Measurements from ENCODE around the gene SEC11A.

The SEC11A gene

GRCh38 chr15:84714372-84714771 lies 1.6 kb downstream of the SEC11A start:
- no CpG with 5 or more reads among the region's 5 CpGs for WGBS, 2 donors (ENCODE audit: extremely low coverage in 2 of 2, insufficient read length in 2 of 2, insufficient replicate concordance in 1 of 2)
- Histone ChIP-seq H4K91ac (ENCODE audit: low read depth, low read length, poor library complexity) (no peak overlapping the region), H3K27ac (replicated peaks; ENCODE audit: low read length) (no peak overlapping the region)

GRCh38 chr15:84703808-84704207 lies 12.1 kb downstream of the SEC11A start:
- no peaks in the 10 kb centered on the region for H3K27me3 ChIP-seq (ENCODE audit: control insufficient read depth in 3 of 3, insufficient read depth in 3 of 3, low read depth in 1 of 3, low read length in 3 of 3)
- no peak overlapping the region for H3K9ac ChIP-seq (ENCODE audit: low read depth, low read length, poor library complexity)
- no peak overlapping the region for H3K4me3 ChIP-seq (ENCODE audit: low read length in 2 of 2)
- H2BK12ac ChIP-seq (ENCODE audit: low read length): no peak overlapping the region
- no peak overlapping the region for H2AFZ ChIP-seq (ENCODE audit: low read length)
- H2BK120ac ChIP-seq (ENCODE audit: low read depth, low read length): no peak overlapping the region
- H4K8ac ChIP-seq (ENCODE audit: low read depth, low read length): no peak overlapping the region
- H3K4me1 ChIP-seq (ENCODE audit: control insufficient read depth in 2 of 2, insufficient read depth in 1 of 2, low read depth in 1 of 2, low read length in 2 of 2): no peaks in the 10 kb centered on the region
- no peak overlapping the region for H3K18ac ChIP-seq (ENCODE audit: low read length)
- WGBS, 2 donors (ENCODE audit: extremely low coverage in 2 of 2, insufficient read length in 2 of 2, insufficient replicate concordance in 1 of 2): no CpG with 5 or more reads among the region's 5 CpGs
- H4K91ac ChIP-seq (ENCODE audit: low read depth, low read length, poor library complexity): no peak overlapping the region
- H3K23ac ChIP-seq (ENCODE audit: low read depth, low read length, poor library complexity): no peak overlapping the region
- H2BK5ac ChIP-seq (ENCODE audit: low read length): no peak overlapping the region
- H2BK15ac ChIP-seq (ENCODE audit: low read length): no peak overlapping the region
- no peak overlapping the region for H2AK5ac ChIP-seq (ENCODE audit: low read depth, low read length)
- no peak overlapping the region for H3K4me2 ChIP-seq (ENCODE audit: insufficient read depth, low read length, poor library complexity, severe bottlenecking)
- no peak overlapping the region for H3K14ac ChIP-seq (ENCODE audit: low read length)
- H3K9me3 ChIP-seq (replicated peaks in 1 of 2; ENCODE audit: control insufficient read depth in 2 of 2, insufficient read depth in 1 of 2, low read depth in 1 of 2, low read length in 2 of 2): no peaks in the 10 kb centered on the region
- peaks cover 5% of the 10 kb centered on the region for H3K79me1 ChIP-seq (ENCODE audit: low read depth, low read length)
- H3K4ac ChIP-seq (ENCODE audit: low read length): no peak overlapping the region
- DNase-seq (ENCODE audit: low spot score): no peak
- no peak overlapping the region for H3K27ac ChIP-seq (replicated peaks; ENCODE audit: low read length)
- H3K36me3 ChIP-seq (replicated peaks in 1 of 2; ENCODE audit: control insufficient read depth in 2 of 2, insufficient read depth in 2 of 2, low read length in 2 of 2): peaks cover 7 to 64% of the 10 kb centered on the region in 2 donors

More at GRCh38 chr15:84714372-84714771, 1.6 kb downstream of the SEC11A start:
- Histone ChIP-seq H3K9me3 (replicated peaks in 1 of 2; ENCODE audit: control insufficient read depth in 2 of 2, insufficient read depth in 1 of 2, low read depth in 1 of 2, low read length in 2 of 2) (peaks cover 0 to 4% of the 10 kb centered on the region in 2 donors), H3K9ac (ENCODE audit: low read depth, low read length, poor library complexity) (no peak overlapping the region), H3K23ac (ENCODE audit: low read depth, low read length, poor library complexity) (no peak overlapping the region), H3K14ac (ENCODE audit: low read length) (no peak overlapping the region), H3K4ac (ENCODE audit: low read length) (no peak overlapping the region), H2BK5ac (ENCODE audit: low read length) (no peak overlapping the region), H2BK15ac (ENCODE audit: low read length) (no peak overlapping the region), H3K4me1 (ENCODE audit: control insufficient read depth in 2 of 2, insufficient read depth in 1 of 2, low read depth in 1 of 2, low read length in 2 of 2) (peaks cover 0 to 5% of the 10 kb centered on the region in 2 donors), H2AFZ (ENCODE audit: low read length) (no peak overlapping the region), H2BK12ac (ENCODE audit: low read length) (no peak overlapping the region), H3K4me2 (ENCODE audit: insufficient read depth, low read length, poor library complexity, severe bottlenecking) (no peak overlapping the region), H2BK120ac (ENCODE audit: low read depth, low read length) (no peak overlapping the region), H3K79me1 (ENCODE audit: low read depth, low read length) (no peaks in the 10 kb centered on the region), H3K36me3 (replicated peaks in 1 of 2; ENCODE audit: control insufficient read depth in 2 of 2, insufficient read depth in 2 of 2, low read length in 2 of 2) (peaks cover 3 to 41% of the 10 kb centered on the region in 2 donors), H4K8ac (ENCODE audit: low read depth, low read length) (no peak overlapping the region), H3K4me3 (ENCODE audit: low read length in 2 of 2) (peak overlapping the region in 1 of 2 donors; percentile 82), H3K27me3 (ENCODE audit: control insufficient read depth in 3 of 3, insufficient read depth in 3 of 3, low read depth in 1 of 3, low read length in 3 of 3) (no peaks in the 10 kb centered on the region), H2AK5ac (ENCODE audit: low read depth, low read length) (no peak overlapping the region), H3K18ac (ENCODE audit: low read length) (no peak overlapping the region)
- DNase-seq (ENCODE audit: low spot score): no peak

GRCh38 chr15:84702961-84703482 lies 12.9 kb downstream of the SEC11A start:
- no CpG with 5 or more reads among the region's 4 CpGs for WGBS, 2 donors (ENCODE audit: extremely low coverage in 2 of 2, insufficient read length in 2 of 2, insufficient replicate concordance in 1 of 2)
- Histone ChIP-seq H2AK5ac (ENCODE audit: low read depth, low read length) (no peak overlapping the region), H3K27me3 (ENCODE audit: control insufficient read depth in 3 of 3, insufficient read depth in 3 of 3, low read depth in 1 of 3, low read length in 3 of 3) (no peaks in the 10 kb centered on the region), H3K4me1 (ENCODE audit: control insufficient read depth in 2 of 2, insufficient read depth in 1 of 2, low read depth in 1 of 2, low read length in 2 of 2) (no peaks in the 10 kb centered on the region), H3K79me1 (ENCODE audit: low read depth, low read length) (peaks cover 5% of the 10 kb centered on the region), H3K27ac (replicated peaks; ENCODE audit: low read length) (no peak overlapping the region), H3K4me3 (ENCODE audit: low read length in 2 of 2) (no peak overlapping the region), H3K4me2 (ENCODE audit: insufficient read depth, low read length, poor library complexity, severe bottlenecking) (no peak overlapping the region), H2AFZ (ENCODE audit: low read length) (no peak overlapping the region), H3K9ac (ENCODE audit: low read depth, low read length, poor library complexity) (no peak overlapping the region), H3K23ac (ENCODE audit: low read depth, low read length, poor library complexity) (no peak overlapping the region), H2BK12ac (ENCODE audit: low read length) (no peak overlapping the region), H3K4ac (ENCODE audit: low read length) (no peak overlapping the region), H2BK15ac (ENCODE audit: low read length) (no peak overlapping the region), H3K18ac (ENCODE audit: low read length) (no peak overlapping the region), H2BK5ac (ENCODE audit: low read length) (no peak overlapping the region), H3K9me3 (replicated peaks in 1 of 2; ENCODE audit: control insufficient read depth in 2 of 2, insufficient read depth in 1 of 2, low read depth in 1 of 2, low read length in 2 of 2) (no peaks in the 10 kb centered on the region), H3K14ac (ENCODE audit: low read length) (no peak overlapping the region), H4K8ac (ENCODE audit: low read depth, low read length) (no peak overlapping the region), H2BK120ac (ENCODE audit: low read depth, low read length) (no peak overlapping the region), H4K91ac (ENCODE audit: low read depth, low read length, poor library complexity) (no peak overlapping the region), H3K36me3 (replicated peaks in 1 of 2; ENCODE audit: control insufficient read depth in 2 of 2, insufficient read depth in 2 of 2, low read length in 2 of 2) (peaks cover 7 to 58% of the 10 kb centered on the region in 2 donors)
- DNase-seq (ENCODE audit: low spot score): no peak

- Histone ChIP-seq H4K91ac (ENCODE audit: low read depth, low read length, poor library complexity) (no peak overlapping the region), H3K4me3 (ENCODE audit: low read length in 2 of 2) (no peak overlapping the region), H3K4me2 (ENCODE audit: insufficient read depth, low read length, poor library complexity, severe bottlenecking) (no peak overlapping the region), H2BK15ac (ENCODE audit: low read length) (no peak overlapping the region), H2BK12ac (ENCODE audit: low read length) (no peak overlapping the region), H3K4ac (ENCODE audit: low read length) (no peak overlapping the region), H3K27me3 (ENCODE audit: control insufficient read depth in 3 of 3, insufficient read depth in 3 of 3, low read depth in 1 of 3, low read length in 3 of 3) (no peaks in the 10 kb centered on the region), H3K27ac (replicated peaks; ENCODE audit: low read length) (no peak overlapping the region), H3K9ac (ENCODE audit: low read depth, low read length, poor library complexity) (no peak overlapping the region), H2AK5ac (ENCODE audit: low read depth, low read length) (no peak overlapping the region), H3K23ac (ENCODE audit: low read depth, low read length, poor library complexity) (no peak overlapping the region), H3K18ac (ENCODE audit: low read length) (no peak overlapping the region), H3K4me1 (ENCODE audit: control insufficient read depth in 2 of 2, insufficient read depth in 1 of 2, low read depth in 1 of 2, low read length in 2 of 2) (no peaks in the 10 kb centered on the region), H4K8ac (ENCODE audit: low read depth, low read length) (no peak overlapping the region), H2BK5ac (ENCODE audit: low read length) (no peak overlapping the region), H2AFZ (ENCODE audit: low read length) (no peak overlapping the region), H2BK120ac (ENCODE audit: low read depth, low read length) (no peak overlapping the region), H3K9me3 (replicated peaks in 1 of 2; ENCODE audit: control insufficient read depth in 2 of 2, insufficient read depth in 1 of 2, low read depth in 1 of 2, low read length in 2 of 2) (no peaks in the 10 kb centered on the region), H3K79me1 (ENCODE audit: low read depth, low read length) (peaks cover 5% of the 10 kb centered on the region), H3K14ac (ENCODE audit: low read length) (no peak overlapping the region), H3K36me3 (replicated peaks in 1 of 2; ENCODE audit: control insufficient read depth in 2 of 2, insufficient read depth in 2 of 2, low read length in 2 of 2) (peaks cover 7 to 37% of the 10 kb centered on the region in 2 donors)
- WGBS, 2 donors (ENCODE audit: extremely low coverage in 2 of 2, insufficient read length in 2 of 2, insufficient replicate concordance in 1 of 2): no CpG with 5 or more reads among the region's 8 CpGs
- no peak for DNase-seq (ENCODE audit: low spot score)
Measured at GRCh38 chr15:84699538-84700191, 16.3 kb downstream of the SEC11A start.
